ENCODE measurements around the gene IL22RA1.

IL22RA1 gene

GRCh38 chr1:24189528-24189927 lies 46.6 kb upstream of the IL22RA1 start:
- TF ChIP-seq POU6F1 (CRISPR knock-in tag; IDR thresholded peaks at IDR 0.05; ENCODE audit: borderline replicate concordance, low read depth) (no peak), ESRRG (CRISPR knock-in tag; IDR thresholded peaks at IDR 0.05) (no peak), SNAI2 (CRISPR knock-in tag; IDR thresholded peaks at IDR 0.05) (no peak), GLIS3 (CRISPR knock-in tag; IDR thresholded peaks at IDR 0.05) (no peak), ZFP30 (CRISPR knock-in tag; IDR thresholded peaks at IDR 0.05) (no peak), ZNF565 (CRISPR knock-in tag; conservative IDR thresholded peaks at IDR 0.05; ENCODE audit: low read depth) (no peak)
- ATAC-seq: no peak

- ATAC-seq: peak; percentile 78
- TF ChIP-seq RARB (CRISPR knock-in tag; IDR thresholded peaks at IDR 0.05): no peak
- TF ChIP-seq TCF4 (CRISPR knock-in tag; IDR thresholded peaks at IDR 0.05; ENCODE audit: borderline replicate concordance): no peak
- TF ChIP-seq ARNTL (CRISPR knock-in tag; IDR thresholded peaks at IDR 0.05; ENCODE audit: borderline replicate concordance, low read depth): no peak
- no peak for TF ChIP-seq SNAI2 (CRISPR knock-in tag; IDR thresholded peaks at IDR 0.05)
- no peak for TF ChIP-seq POU6F1 (CRISPR knock-in tag; IDR thresholded peaks at IDR 0.05; ENCODE audit: borderline replicate concordance, low read depth)
Observed at GRCh38 chr1:24186993-24187790, 44.3 kb upstream of the IL22RA1 start, which contains the start of gene IFNLR1. Gene IFNLR1, minus strand, starts transcription at chr1:24187289. Its CDS starts 41 bp downstream, at chr1:24187248.

- TF ChIP-seq ZNF565 (CRISPR knock-in tag; conservative IDR thresholded peaks at IDR 0.05; ENCODE audit: low read depth) (no peak), OSR1 (CRISPR knock-in tag; IDR thresholded peaks at IDR 0.05) (no peak), ZFP3 (CRISPR knock-in tag; IDR thresholded peaks at IDR 0.05) (no peak), GLIS3 (CRISPR knock-in tag; IDR thresholded peaks at IDR 0.05) (no peak), PPARA (CRISPR knock-in tag; IDR thresholded peaks at IDR 0.05; ENCODE audit: borderline replicate concordance) (no peak), ARNTL (CRISPR knock-in tag; IDR thresholded peaks at IDR 0.05; ENCODE audit: borderline replicate concordance, low read depth) (no peak), ZC3H10 (CRISPR knock-in tag; IDR thresholded peaks at IDR 0.05) (no peak), TCF4 (CRISPR knock-in tag; IDR thresholded peaks at IDR 0.05; ENCODE audit: borderline replicate concordance) (no peak), ZFP30 (CRISPR knock-in tag; IDR thresholded peaks at IDR 0.05) (no peak), POU6F1 (CRISPR knock-in tag; IDR thresholded peaks at IDR 0.05; ENCODE audit: borderline replicate concordance, low read depth) (no peak), TOX (CRISPR knock-in tag; IDR thresholded peaks at IDR 0.05; ENCODE audit: borderline replicate concordance) (no peak), SNAI2 (CRISPR knock-in tag; IDR thresholded peaks at IDR 0.05) (no peak), PATZ1 (CRISPR knock-in tag; IDR thresholded peaks at IDR 0.05; ENCODE audit: borderline replicate concordance) (no peak), BACH2 (CRISPR knock-in tag; IDR thresholded peaks at IDR 0.05; ENCODE audit: borderline replicate concordance) (no peak)
- no peak; the same call in 2 of the 3 replicates for ATAC-seq
Observed at GRCh38 chr1:24186711-24186992, 43.7 kb upstream of the IL22RA1 start.

- no peak for ATAC-seq
- TF ChIP-seq CSDC2 (CRISPR knock-in tag; IDR thresholded peaks at IDR 0.05) (no peak), PPARA (CRISPR knock-in tag; IDR thresholded peaks at IDR 0.05; ENCODE audit: borderline replicate concordance) (no peak), ISL1 (CRISPR knock-in tag; IDR thresholded peaks at IDR 0.05) (no peak), TSHZ2 (CRISPR knock-in tag; IDR thresholded peaks at IDR 0.05) (no peak), RARB (CRISPR knock-in tag; IDR thresholded peaks at IDR 0.05) (no peak), POU6F1 (CRISPR knock-in tag; IDR thresholded peaks at IDR 0.05; ENCODE audit: borderline replicate concordance, low read depth) (no peak), ZNF8 (CRISPR knock-in tag; IDR thresholded peaks at IDR 0.05) (no peak), ZNF565 (CRISPR knock-in tag; conservative IDR thresholded peaks at IDR 0.05; ENCODE audit: low read depth) (no peak), TOX (CRISPR knock-in tag; IDR thresholded peaks at IDR 0.05; ENCODE audit: borderline replicate concordance) (no peak), ZFP30 (CRISPR knock-in tag; IDR thresholded peaks at IDR 0.05) (no peak), ZC3H10 (CRISPR knock-in tag; IDR thresholded peaks at IDR 0.05) (no peak)
Observed at GRCh38 chr1:24186031-24186710, 43.2 kb upstream of the IL22RA1 start.

Data from SK-N-SH treated with all-trans-retinoic acid at 6 μM for 48 hours (cell line).